D341Med (cell line): ENCODE data around the gene GH2.
"Not testable (repeated sequence)": the region's sequence is repeated elsewhere in the genome, so short reads cannot be mapped to it uniquely, and the experiment has no call there.

Experiments
- DNase-seq: peaks from one replicate; pipeline ENCODE4 v3.0.0; 2012; ENCODE audit warnings: low spot score

GH2 gene

GRCh38 chr17:63881935-63882601, at the start of gene GH2:
TSS of gene GH2 (minus strand) at chr17:63881944. CDS start at chr17:63881801, 143 bp downstream.
- DNase-seq: peak; percentile 90

DNA sequence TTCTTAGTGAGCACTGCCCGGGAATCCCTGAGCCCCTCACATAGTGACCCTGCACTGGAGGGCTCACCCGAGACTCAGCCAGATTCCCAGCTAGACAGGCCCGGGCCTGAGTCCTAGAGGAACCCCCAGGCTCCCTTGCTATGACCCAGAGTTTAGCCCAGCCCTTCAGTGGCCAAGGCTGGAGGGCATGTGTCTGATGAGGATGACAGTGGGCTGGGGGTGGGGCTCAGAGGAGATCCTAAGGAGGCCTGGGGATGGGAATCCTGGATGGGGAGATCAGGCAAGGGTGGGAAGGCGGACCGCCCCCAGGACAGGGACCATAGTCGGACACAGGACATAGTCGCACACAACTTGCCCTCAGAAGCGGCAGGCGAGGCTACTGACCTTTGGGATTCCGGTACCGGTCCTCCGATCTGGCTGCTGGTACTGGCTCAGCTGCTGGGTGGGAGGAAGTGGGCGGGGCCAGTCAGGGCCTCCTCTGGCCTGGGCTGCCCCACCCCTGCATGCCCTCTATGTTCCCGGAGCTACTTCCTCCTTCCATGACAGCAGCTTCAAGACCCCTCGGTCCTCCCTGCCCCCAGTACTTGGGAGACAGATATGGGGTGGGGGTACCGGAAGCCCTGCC, 49.3 kb upstream of the GH2 start:
- DNase-seq: no peak

- no peak for DNase-seq
These were observed 48.4 kb upstream of the GH2 start for GRCh38 chr17:63929860-63930766.

DNA sequence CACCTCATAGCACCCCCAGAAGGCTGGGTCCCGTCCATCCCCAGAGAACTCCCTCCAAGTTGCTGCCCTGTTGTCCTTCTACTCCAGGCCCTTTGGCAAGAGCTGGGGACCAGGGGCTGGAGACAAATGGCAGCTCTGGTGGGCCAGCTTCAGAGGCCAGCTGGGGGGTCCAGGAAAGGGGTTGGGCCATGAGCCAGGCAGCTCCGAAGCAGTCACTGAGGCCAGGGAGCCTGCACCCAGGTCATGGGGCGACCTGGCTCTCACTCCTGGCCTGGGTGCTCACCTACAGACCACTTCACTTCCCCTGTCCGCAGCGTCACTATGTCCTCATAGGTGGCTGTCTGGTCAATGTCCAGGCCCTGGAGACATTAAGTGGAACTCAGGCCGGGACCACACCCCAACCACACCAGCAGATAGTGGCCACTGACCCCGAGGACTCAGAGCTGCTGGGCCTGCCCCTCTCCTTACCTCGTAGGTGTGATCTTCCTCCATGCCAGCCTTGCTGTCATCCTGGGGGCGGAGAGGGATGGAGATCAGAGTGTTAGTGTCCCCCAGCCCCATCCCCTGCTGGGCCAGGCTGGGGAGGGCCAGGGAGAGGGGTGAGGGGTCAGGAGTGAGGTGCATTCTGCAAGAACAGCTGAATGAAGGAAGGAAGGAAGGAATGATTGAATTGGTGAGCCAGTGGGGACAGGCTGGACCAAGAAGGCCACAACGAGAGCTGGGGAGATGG, 47.4 kb upstream of the GH2 start:
- no peak for DNase-seq

DNA sequence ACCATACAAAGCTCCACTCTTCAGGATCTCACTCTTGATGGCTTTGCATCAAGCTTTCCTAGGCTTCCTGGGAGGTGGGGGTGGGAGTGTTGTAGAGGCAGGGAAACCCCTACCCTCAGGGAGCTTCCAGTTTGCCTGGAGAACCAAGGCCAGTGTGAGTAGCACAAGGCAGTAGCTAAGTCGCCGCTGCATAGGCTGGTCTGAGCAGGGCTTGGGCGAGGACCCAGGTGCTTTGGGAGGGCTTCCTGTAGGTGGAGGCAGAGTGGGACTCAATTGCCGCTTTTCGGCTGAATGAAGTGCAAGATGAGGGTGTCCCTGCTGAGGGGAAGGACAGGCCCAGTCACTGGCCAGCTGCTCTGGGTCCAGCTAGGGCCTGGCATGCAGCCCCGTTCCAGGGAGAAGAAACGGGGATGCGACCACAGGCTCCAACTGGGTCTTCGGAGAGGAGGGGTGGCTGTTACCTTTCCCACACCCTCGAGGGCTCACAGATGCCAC, 46.5 kb upstream of the GH2 start:
- DNase-seq: no peak

- no peak for DNase-seq
These were observed 45.9 kb upstream of the GH2 start for GRCh38 chr17:63927464-63928171.

GRCh38 chr17:63926164-63926563, 44.4 kb upstream of the GH2 start:
- no peak for DNase-seq

GRCh38 chr17:63925615-63926014, 43.9 kb upstream of the GH2 start:
- DNase-seq: peak; percentile 34

DNA sequence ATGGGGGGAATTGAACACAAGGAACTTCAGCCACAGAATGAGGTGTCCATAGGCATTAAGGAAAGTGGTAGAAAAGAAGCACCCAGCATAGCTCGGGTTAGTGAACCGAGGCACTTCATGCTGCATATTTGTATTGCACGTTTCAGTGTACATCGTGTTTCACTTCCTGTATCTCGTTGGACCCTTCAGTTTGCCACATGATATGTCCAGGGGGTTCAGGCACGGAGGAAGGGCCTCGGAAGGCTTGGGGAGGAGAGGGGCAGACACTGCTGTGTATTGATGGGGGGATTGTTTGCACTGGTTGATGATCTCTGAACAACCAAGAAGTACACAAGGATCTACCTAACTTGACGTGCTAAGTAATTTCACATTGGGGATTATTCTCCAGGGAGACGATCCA, 40.7 kb upstream of the GH2 start:
- not testable (repeated sequence) for DNase-seq

GRCh38 chr17:63920779-63921178, 39.0 kb upstream of the GH2 start:
- not testable (repeated sequence) for DNase-seq

DNA sequence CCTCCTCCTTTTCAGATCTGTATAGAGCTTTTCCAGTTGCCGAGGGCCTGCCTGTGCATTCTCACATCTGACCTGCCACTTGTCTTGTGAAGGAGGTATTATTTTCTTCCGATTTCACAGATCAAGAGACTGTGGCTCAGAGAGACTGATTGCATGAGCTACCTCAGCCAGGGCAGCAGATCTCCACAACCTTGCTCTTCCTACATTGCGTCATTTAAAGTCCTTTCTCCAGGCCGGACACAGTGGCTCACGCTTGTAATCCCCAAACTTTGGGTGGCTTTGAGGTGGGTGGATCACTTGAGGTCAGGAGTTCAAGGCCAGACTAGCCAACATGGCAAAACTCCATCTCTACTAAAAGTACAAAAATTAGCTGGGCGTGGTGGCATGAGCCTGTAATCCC, 38.3 kb upstream of the GH2 start:
- DNase-seq: not testable (repeated sequence)

DNA sequence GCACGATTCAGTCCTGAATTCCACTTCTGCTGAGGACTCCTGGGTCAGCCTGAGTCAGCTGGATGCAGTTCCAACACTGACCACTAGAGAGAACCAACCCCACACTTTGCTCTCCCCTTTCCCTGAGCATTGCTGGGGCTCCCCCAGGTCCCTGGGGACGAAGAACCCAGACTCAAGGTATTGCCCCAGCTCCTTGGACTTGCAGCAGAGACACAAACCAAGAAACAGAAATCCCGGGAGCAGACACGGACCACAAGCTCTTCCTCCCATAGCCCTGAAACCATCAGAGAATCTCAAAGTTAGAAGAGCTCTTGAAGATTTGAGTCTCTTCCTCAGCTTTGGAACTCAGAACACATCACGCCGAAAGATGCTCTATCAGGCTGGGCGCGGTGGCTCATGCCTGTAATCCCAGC, 37.6 kb upstream of the GH2 start:
- peak; percentile 88 for DNase-seq

DNA sequence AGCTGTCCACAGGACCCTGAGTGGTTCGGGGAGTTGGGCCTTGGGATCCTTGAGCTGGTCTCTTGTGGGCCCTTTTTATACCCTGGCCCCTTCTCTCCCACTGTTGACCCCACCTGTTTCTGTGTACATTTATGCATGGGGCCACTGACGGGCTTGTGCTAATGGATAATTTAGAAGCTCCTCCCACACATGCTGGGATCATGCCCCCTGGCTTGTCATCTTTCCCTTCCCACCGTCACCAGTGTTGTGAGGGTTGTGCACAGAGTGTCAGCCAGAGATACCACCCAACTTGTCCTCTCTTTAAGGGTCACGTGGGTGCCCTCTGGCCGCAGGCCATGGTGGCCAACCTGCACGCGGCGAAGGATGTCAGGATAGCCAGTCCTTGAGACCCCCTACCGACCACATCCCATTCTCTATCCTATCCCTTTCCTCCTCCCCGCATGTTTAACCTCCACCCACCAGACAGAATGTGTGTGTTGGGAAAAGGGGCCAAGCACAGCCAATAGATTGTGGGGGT, 37.1 kb upstream of the GH2 start, which contains the start of gene GH1:
TSS of gene GH1 (minus strand) at position 51 of the 517 bp plus-strand sequence. CDS start 63 bp downstream, outside the sequence.
- not testable (repeated sequence) for DNase-seq

DNA sequence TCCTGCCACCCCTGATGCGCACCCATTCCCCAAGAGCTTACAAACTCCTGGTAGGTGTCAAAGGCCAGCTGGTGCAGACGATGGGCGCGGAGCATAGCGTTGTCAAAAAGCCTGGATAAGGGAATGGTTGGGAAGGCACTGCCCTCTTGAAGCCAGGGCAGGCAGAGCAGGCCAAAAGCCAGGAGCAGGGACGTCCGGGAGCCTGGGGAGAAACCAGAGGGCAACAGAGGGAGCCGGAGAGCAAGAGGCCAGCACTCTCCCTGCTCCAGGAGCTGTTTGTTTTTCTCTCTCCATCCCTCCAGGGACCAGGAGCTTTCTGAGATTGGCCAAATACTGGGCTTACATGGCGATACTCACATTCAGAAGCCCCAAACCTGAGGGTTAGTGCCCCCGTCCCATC, 36.6 kb upstream of the GH2 start:
- DNase-seq: no peak

DNA sequence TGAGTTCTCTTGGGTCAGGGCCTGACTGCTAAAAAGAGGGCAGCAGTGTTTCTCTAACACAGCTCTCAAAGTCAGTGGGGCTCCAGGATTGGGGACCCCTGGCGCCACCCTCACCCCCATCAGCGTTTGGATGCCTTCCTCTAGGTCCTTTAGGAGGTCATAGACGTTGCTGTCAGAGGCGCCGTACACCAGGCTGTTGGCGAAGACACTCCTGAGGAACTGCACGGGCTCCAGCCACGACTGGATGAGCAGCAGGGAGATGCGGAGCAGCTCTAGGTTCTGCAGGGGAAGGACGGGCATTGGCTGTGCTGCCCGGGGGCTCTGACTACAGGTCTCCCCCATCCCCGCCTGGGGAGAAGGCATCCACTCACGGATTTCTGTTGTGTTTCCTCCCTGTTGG, 35.9 kb upstream of the GH2 start:
- DNase-seq: no peak

- not testable (repeated sequence) for DNase-seq
These were observed 35.5 kb upstream of the GH2 start for GRCh38 chr17:63917206-63917605.

DNA sequence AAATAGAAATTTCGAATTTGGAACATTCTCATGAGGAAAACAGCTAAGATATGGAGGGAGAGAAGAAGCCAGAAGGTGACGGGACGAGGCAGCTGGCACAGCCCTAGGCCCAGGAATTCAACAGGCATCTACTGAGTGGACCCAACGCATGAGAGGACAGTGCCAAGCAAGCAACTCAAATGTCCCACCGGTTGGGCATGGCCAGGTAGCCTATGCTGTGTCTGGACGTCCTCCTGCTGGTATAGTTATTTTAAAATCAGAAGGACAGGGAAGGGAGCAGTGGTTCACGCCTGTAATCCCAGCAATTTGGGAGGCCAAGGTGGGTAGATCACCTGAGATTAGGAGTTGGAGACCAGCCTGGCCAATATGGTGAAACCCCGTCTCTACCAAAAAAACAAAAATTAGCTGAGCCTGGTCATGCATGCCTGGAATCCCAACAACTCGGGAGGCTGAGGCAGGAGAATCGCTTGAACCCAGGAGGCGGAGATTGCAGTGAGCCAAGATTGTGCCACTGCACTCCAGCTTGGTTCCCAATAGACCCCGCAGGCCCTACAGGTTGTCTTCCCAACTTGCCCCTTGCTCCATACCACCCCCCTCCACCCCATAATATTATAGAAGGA, 34.9 kb upstream of the GH2 start:
- DNase-seq: no peak

DNA sequence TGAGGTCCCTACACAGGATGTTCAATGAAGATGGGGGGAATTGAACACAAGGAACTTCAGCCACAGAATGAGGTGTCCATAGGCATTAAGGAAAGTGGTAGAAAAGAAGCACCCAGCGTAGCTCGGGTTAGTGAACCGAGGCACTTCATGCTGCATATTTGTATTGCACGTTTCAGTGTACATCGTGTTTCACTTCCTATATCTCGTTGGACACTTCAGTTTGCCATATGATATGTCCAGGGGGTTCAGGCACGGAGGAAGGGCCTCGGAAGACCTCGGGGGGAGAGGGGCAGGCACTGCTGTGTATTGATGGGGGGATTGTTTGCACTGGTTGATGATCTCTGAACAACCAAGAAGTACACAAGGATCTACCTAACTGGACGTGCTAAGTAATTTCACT, 34.0 kb upstream of the GH2 start:
- not testable (repeated sequence) for DNase-seq

DNA sequence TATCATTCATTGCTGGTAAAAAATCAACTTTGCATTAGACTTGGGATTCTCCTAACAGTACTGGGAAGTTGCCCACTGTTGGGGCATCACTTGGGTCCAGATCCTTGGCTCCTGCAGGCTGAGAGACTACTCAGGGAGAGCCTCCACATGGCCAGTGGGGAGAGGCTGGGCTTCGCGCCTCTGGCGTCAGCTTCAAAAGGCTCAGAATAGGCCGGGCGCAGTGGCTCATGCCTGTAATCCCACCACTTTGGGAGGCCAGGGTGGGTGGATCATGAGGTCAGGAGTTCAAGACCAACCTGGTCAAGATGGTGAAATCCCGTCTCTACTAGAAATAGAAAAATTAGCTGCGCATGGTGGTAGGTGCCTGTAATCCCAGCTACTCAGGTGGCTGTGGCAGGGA, 32.7 kb upstream of the GH2 start:
- no peak for DNase-seq

- peak; percentile 85 for DNase-seq
These were observed 29.9 kb upstream of the GH2 start for GRCh38 chr17:63911657-63912100.
